HepG2 (cell line): ENCODE data around the gene WASHC4. TPM values are rescaled to one million over a fixed set of nuclear protein-coding genes. Genes with fewer than 3 reads are reported as not detected.

Experiments
- ATAC-seq: fragments of 200-7000 bp; cut with Tn5 transposase; 3 replicates; pipeline ENCODE4 v1.9.1; 2020; ENCODE audit warnings: mild to moderate bottlenecking, moderate library complexity
- BruUV-seq: library from RNA; stranded (reverse); fragments of 400-500 nt; replicated peaks from 2 replicates; lab custom pipeline; 2021; lab: Mats Ljungman, UMichigan
- CTCF ChIA-PET: fragments of 300-600 bp; formaldehyde crosslinking; extraction: SDS; loops from one replicate; lab custom pipeline; 2021; ENCODE audit warnings: low total read pairs, inconsistent platforms, low intra/inter-chr PET ratio; lab: Yijun Ruan, JAX
- POLR2A ChIA-PET: fragments of 350-600 bp; sonication (Branson Sonifier 250); formaldehyde crosslinking; loops from one replicate; lab custom pipeline; 2020; ENCODE audit warnings: antibody characterized with exemption, inconsistent platforms; lab: Yijun Ruan, JAX
- DNase-seq: peaks from one replicate; pipeline ENCODE4 v3.0.0-alpha.2; 2015; ENCODE audit warnings: low spot score
- FAIRE-seq: peaks from 3 replicates; lab custom pipeline; 2011; peaks lifted over from hg19 to GRCh38; lab: Jason Lieb, UNC
- H2AFZ ChIP-seq: one replicate; pipeline ENCODE4 v1.6.1; 2011; ENCODE audit warnings: low read length, inconsistent platforms
- H3K27ac ChIP-seq: fragments of 300-600 bp; 3 replicates; pipeline ENCODE4 v1.8.0; 2011; ENCODE audit warnings: mixed run types, mild to moderate bottlenecking, mixed read lengths, low read length, inconsistent platforms; ENCODE audit not compliant: insufficient read depth; ENCODE audit errors: extremely low read length
- H3K27me3 ChIP-seq, 2 experiments: fragments of 200-600 bp in 1 of 2; 2 replicates in 1 of 2; 3 replicates in 1 of 2; pipeline versions ENCODE4 v1.6.0 to v1.8.0; 2011; ENCODE audit warnings: low read length in 2 of 2, mild to moderate bottlenecking in 2 of 2, moderate library complexity in 2 of 2, inconsistent platforms in 1 of 2; ENCODE audit not compliant: insufficient read depth in 2 of 2, control insufficient read depth in 1 of 2
- H3K36me3 ChIP-seq, 2 experiments: fragments of 200-600 bp in 1 of 2; replicated peaks in 1 of 2; 2 replicates in 1 of 2; 3 replicates in 1 of 2; pipeline versions ENCODE4 v1.5.1 to v1.8.0; 2011; ENCODE audit warnings: low read length in 2 of 2, inconsistent platforms in 1 of 2; ENCODE audit not compliant: insufficient read depth in 2 of 2, control insufficient read depth in 1 of 2
- H3K4me1 ChIP-seq: 2 replicates; pipeline ENCODE4 v1.5.1; 2012; ENCODE audit warnings: low read length, inconsistent platforms; ENCODE audit not compliant: insufficient read depth
- H3K4me2 ChIP-seq: 2 replicates; pipeline ENCODE4 v1.6.0; 2011; ENCODE audit warnings: low read depth, low read length, inconsistent platforms
- H3K4me3 ChIP-seq, 3 experiments: fragments of 200-600 bp in 1 of 3; sonication (generic), shearing (Covaris generic) in 1 of 3; replicated peaks in 1 of 3; 2 replicates each; pipeline ENCODE4 v1.5.1; 2011 to 2016; ENCODE audit warnings: low read length in 3 of 3, inconsistent platforms in 2 of 3, low read depth in 2 of 3, mild to moderate bottlenecking in 2 of 3, control low read depth in 1 of 3, mixed read lengths in 1 of 3; ENCODE audit not compliant: insufficient read depth in 1 of 3
- H3K79me2 ChIP-seq: one replicate; pipeline ENCODE4 v1.6.1; 2011; ENCODE audit warnings: low read length, inconsistent platforms; ENCODE audit not compliant: insufficient read depth
- H3K9ac ChIP-seq: 2 replicates; pipeline ENCODE4 v1.6.0; 2011; ENCODE audit warnings: mild to moderate bottlenecking, low read depth, low read length, inconsistent platforms; ENCODE audit not compliant: insufficient read depth
- H3K9me3 ChIP-seq: 2 replicates; pipeline ENCODE4 v1.5.1; 2012; ENCODE audit warnings: mild to moderate bottlenecking, low read length
- H4K20me1 ChIP-seq: 2 replicates; pipeline ENCODE4 v1.6.0; 2011; ENCODE audit warnings: inconsistent platforms, mild to moderate bottlenecking, low read length, moderate library complexity; ENCODE audit not compliant: insufficient read depth
- ATRX ChIP-seq: sonication (generic); formaldehyde crosslinking; IDR thresholded peaks from 2 replicates; pipeline ENCODE4 v1.4.0; 2020; ENCODE audit warnings: missing genetic modification reagents, borderline replicate concordance
- FOSL2 ChIP-seq: sonication (generic); formaldehyde crosslinking; IDR thresholded peaks from 2 replicates; pipeline ENCODE4 v1.4.0; 2020; ENCODE audit warnings: missing genetic modification reagents
- GABPA ChIP-seq, 2 experiments: IDR thresholded peaks; 2 replicates each; pipeline ENCODE4 v1.6.1; 2011 to 2016; ENCODE audit warnings: low read depth in 2 of 2, low read length in 1 of 2, missing biosample characterization in 1 of 2, missing genetic modification characterization in 1 of 2
- GLI4 ChIP-seq: sonication (generic); formaldehyde crosslinking; IDR thresholded peaks from 2 replicates; pipeline ENCODE4 v1.5.1; 2020; ENCODE audit warnings: missing genetic modification reagents, mild to moderate bottlenecking, moderate library complexity, borderline replicate concordance
- KLF6 ChIP-seq: IDR thresholded peaks from 2 replicates; pipeline ENCODE4 v1.8.0; 2016; ENCODE audit warnings: missing biosample characterization, missing genetic modification reagents
- ZIK1 ChIP-seq: sonication (generic); formaldehyde crosslinking; IDR thresholded peaks from 2 replicates; pipeline ENCODE4 v1.5.0; 2020; ENCODE audit warnings: mild to moderate bottlenecking, low read depth, missing genetic modification reagents, borderline replicate concordance
- ZNF138 ChIP-seq: sonication (generic); formaldehyde crosslinking; IDR thresholded peaks from 2 replicates; pipeline ENCODE4 v1.5.0; 2020; ENCODE audit warnings: mild to moderate bottlenecking, low read depth, missing genetic modification reagents
- ZNF816 ChIP-seq: sonication (generic); formaldehyde crosslinking; IDR thresholded peaks from 2 replicates; pipeline ENCODE4 v1.8.0; 2022; ENCODE audit warnings: missing genetic modification reagents, mild to moderate bottlenecking, borderline replicate concordance
- in situ Hi-C: cut with HindIII; loops from 2 replicates; pipeline ENCODE4 v1.10.0; 2017; ENCODE audit warnings: low pct_unique_long_range_greater_than_20kb; ENCODE audit not compliant: extremely low pct_ligation_motif_present
- intact Hi-C: fragments of 100-400 bp; cut with micrococcal nuclease; formaldehyde crosslinking; loops from one replicate; pipeline ENCODE4 v1.10.0; 2022; ENCODE audit not compliant: unreplicated experiment
- polyA plus RNA-seq, 8 experiments: library from polyadenylated mRNA; depleted of rRNA in 3 of 8; stranded (reverse) in 7 of 8; unstranded in 1 of 8; fragments of >200 nt; fragmentation: Illumina TruSeq in 4 of 8; extraction: Trizol in 4 of 8; gene quantifications; 2 replicates each; pipeline versions ENCODE4 v1.2.1 to v1.2.3, GENCODE V29; 2011 to 2016; ENCODE audit warnings: low read depth in 4 of 8, missing spikeins in 1 of 8, mixed read lengths in 1 of 8; ENCODE audit not compliant: insufficient read depth in 1 of 8
- total RNA-seq, 5 experiments: library from RNA; depleted of rRNA; stranded (reverse); fragments of >200 nt; fragmentation: Illumina TruSeq; extraction: Trizol; gene quantifications; 2 replicates each; pipeline ENCODE4 v1.2.3, GENCODE V29; 2016; ENCODE audit warnings: low read depth in 1 of 5
- TF ChIP-seq, protein P1 (sequence below): sonication (generic); formaldehyde crosslinking; IDR thresholded peaks from 2 replicates; pipeline ENCODE4 v1.8.0; 2022; ENCODE audit warnings: mild to moderate bottlenecking, missing genetic modification reagents
- TF ChIP-seq, protein P2 (sequence below): sonication (generic); formaldehyde crosslinking; IDR thresholded peaks from 2 replicates; pipeline ENCODE4 v1.5.0; 2020; ENCODE audit warnings: missing genetic modification reagents, mild to moderate bottlenecking, borderline replicate concordance

Gene WASHC4
- total and polyA plus RNA-seq, 2 of the 13 experiments (the other 11 are each of a cell fraction or from before 2014, with no cell fraction given): 21.0 to 36.3 TPM

DNA sequence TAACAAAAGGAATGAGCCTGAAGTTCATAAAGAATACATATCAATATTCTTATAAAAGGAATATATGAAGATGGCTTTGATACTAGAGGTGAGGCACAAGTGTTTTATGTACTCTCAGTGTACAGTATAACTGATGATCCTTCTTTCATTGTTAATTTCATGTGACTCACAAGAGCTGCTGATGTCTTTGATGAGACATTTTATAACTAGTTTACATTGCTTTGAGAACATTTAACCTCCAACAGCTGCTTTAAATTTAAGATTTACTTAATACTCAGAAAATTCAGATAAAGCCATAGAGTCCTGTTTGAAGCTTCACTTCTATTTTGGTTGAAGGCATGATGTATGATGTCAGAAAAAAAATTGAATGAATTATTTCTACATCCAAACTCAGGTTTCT lies 59.8 kb downstream of the WASHC4 start:
- Histone ChIP-seq H3K36me3 (peaks cover 6 to 34% of the 10 kb centered on the region in 2 experiments), H3K4me1 (no peaks in the 10 kb centered on the region), H3K27ac (no peak overlapping the region), H3K9me3 (no peaks in the 10 kb centered on the region), H3K27me3 (no peaks in the 10 kb centered on the region), H3K4me3 (no peak overlapping the region), H3K79me2 (no peaks in the 10 kb centered on the region), H3K9ac (no peak overlapping the region), H2AFZ (no peak overlapping the region), H4K20me1 (no peaks in the 10 kb centered on the region), H3K4me2 (no peak overlapping the region)
- intact Hi-C loops: no loop called here
- ChIA-PET POLR2A (no interaction called here), CTCF (no interaction called here)
- no TSS peak for BruUV-seq
- FAIRE-seq: no peak
- TF ChIP-seq ZNF816 (CRISPR knock-in tag) (no peak), FOSL2 (CRISPR knock-in tag) (no peak), ATRX (no peak), ZNF138 (CRISPR knock-in tag) (no peak), GLI4 (no peak), GABPA (IDR thresholded peaks at IDR 0.05; ENCODE audit: low read depth, low read length) (no peak), GABPA (CRISPR knock-in tag; IDR thresholded peaks at IDR 0.05; ENCODE audit: low read depth) (no peak), KLF6 (CRISPR knock-in tag) (no peak), ZIK1 (CRISPR knock-in tag) (no peak)
- TF ChIP-seq, protein P1, sequence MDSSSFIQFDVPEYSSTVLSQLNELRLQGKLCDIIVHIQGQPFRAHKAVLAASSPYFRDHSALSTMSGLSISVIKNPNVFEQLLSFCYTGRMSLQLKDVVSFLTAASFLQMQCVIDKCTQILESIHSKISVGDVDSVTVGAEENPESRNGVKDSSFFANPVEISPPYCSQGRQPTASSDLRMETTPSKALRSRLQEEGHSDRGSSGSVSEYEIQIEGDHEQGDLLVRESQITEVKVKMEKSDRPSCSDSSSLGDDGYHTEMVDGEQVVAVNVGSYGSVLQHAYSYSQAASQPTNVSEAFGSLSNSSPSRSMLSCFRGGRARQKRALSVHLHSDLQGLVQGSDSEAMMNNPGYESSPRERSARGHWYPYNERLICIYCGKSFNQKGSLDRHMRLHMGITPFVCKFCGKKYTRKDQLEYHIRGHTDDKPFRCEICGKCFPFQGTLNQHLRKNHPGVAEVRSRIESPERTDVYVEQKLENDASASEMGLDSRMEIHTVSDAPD (CRISPR knock-in tag): no peak
- TF ChIP-seq, protein P2, sequence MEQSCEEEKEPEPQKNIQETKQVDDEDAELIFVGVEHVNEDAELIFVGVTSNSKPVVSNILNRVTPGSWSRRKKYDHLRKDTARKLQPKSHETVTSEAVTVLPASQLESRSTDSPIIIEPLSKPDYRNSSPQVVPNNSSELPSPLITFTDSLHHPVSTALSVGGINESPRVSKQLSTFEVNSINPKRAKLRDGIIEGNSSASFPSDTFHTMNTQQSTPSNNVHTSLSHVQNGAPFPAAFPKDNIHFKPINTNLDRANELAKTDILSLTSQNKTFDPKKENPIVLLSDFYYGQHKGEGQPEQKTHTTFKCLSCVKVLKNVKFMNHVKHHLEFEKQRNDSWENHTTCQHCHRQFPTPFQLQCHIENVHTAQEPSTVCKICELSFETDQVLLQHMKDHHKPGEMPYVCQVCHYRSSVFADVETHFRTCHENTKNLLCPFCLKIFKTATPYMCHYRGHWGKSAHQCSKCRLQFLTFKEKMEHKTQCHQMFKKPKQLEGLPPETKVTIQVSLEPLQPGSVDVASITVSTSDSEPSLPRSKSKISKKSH (CRISPR knock-in tag): no peak
- in situ Hi-C loops: no loop called here
- ATAC-seq: no peak
- no peak for DNase-seq
